Tibial nerve (tissue), 4 donors: ENCODE results near the gene MYCBPAP. TPM values are rescaled to one million over a fixed set of nuclear protein-coding genes. Genes with fewer than 3 reads are reported as not detected.

Experiments
- DNase-seq, 2 donors: peaks; one replicate each; pipeline ENCODE4 v3.0.0-alpha.2; 2019; ENCODE audit warnings: low spot score in 2 of 2
- H3K27ac ChIP-seq, 4 donors: fragments of 200-600 bp; sonication (generic) in 3 of 4; one replicate each; pipeline ENCODE4 v1.5.1; 2017 to 2019; ENCODE audit warnings: mild to moderate bottlenecking in 1 of 4
- H3K27me3 ChIP-seq, 2 donors: fragments of 200-600 bp; sonication (generic) in 1 of 2; one replicate each; pipeline versions ENCODE4 v1.5.1 to v1.6.0; 2017 to 2019
- H3K36me3 ChIP-seq, 3 donors: fragments of 200-600 bp; sonication (generic); one replicate each; pipeline ENCODE4 v1.5.1; 2018 to 2019
- H3K4me1 ChIP-seq, 4 donors: fragments of 200-600 bp; sonication (generic) in 3 of 4; one replicate each; pipeline ENCODE4 v1.5.1; 2017 to 2019
- H3K4me3 ChIP-seq, 4 donors: fragments of 200-600 bp; sonication (generic) in 3 of 4; one replicate each; pipeline ENCODE4 v1.5.1; 2017 to 2019; ENCODE audit warnings: mild to moderate bottlenecking in 1 of 4, moderate library complexity in 1 of 4
- H3K9me3 ChIP-seq, 4 donors: fragments of 200-600 bp; sonication (generic) in 3 of 4; one replicate each; pipeline ENCODE4 v1.5.1; 2017 to 2019
- EP300 ChIP-seq, 2 donors: sonication (generic); formaldehyde crosslinking; IDR thresholded peaks; one replicate each; pipeline ENCODE4 v1.6.1; 2017; ENCODE audit warnings: antibody characterized with exemption in 2 of 2, mild to moderate bottlenecking in 1 of 2
- POLR2A ChIP-seq, 2 donors: fragments of 450-650 bp; IDR thresholded peaks; one replicate each; pipeline ENCODE4 v1.6.1; 2017; ENCODE audit warnings: antibody characterized with exemption in 2 of 2, mild to moderate bottlenecking in 2 of 2, moderate library complexity in 2 of 2
- WGBS, 2 donors: methylation state at CpG; one replicate each; pipeline ENCODE4 v1.1.5; 2018; 5-methylcytosine and 5-hydroxymethylcytosine counted together
- total RNA-seq, 4 donors: library from RNA; depleted of rRNA; stranded (reverse); fragments of >200 nt; gene quantifications; one replicate each; pipeline ENCODE4 v1.1.0, GENCODE V29; 2016
- TF ChIP-seq, protein P1 (sequence below), 5 experiments: fragments of 200-600 bp in 3 of 5; fragments of 450-650 bp in 2 of 5; sonication (generic) in 3 of 5; IDR thresholded peaks; one replicate each; pipeline ENCODE4 v1.5.1; 2016 to 2019; ENCODE audit warnings: antibody characterized with exemption in 5 of 5, mild to moderate bottlenecking in 3 of 5, moderate library complexity in 2 of 5

Gene MYCBPAP
- total RNA-seq, 4 donors from 2014 or later: 1.2 to 6.8 (median 4.0) TPM

DNA sequence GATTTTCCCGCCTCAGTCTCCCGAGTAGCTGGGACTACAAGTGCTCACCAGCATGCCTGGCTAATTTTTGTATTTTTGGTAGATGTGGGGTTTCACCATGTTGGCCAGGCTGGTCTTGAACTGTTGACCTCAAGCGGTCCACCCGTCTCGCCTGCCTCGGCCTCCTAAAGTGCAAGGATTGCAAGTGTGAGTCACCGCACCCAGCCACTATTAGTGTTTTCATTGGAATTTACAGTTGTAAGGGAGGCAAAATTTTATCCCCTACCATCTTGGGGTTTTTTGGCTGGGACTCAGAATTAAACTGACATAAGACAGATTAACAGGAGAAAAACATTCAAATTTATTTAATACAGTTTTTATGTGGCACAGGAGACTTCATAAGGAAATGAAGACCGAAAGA is 12.3 kb upstream of the MYCBPAP start:
- H3K27me3 ChIP-seq: no peaks in the 10 kb centered on the region
- WGBS, 2 donors: 92 to 96% methylated on average over 8 of the region's 8 CpGs

DNA sequence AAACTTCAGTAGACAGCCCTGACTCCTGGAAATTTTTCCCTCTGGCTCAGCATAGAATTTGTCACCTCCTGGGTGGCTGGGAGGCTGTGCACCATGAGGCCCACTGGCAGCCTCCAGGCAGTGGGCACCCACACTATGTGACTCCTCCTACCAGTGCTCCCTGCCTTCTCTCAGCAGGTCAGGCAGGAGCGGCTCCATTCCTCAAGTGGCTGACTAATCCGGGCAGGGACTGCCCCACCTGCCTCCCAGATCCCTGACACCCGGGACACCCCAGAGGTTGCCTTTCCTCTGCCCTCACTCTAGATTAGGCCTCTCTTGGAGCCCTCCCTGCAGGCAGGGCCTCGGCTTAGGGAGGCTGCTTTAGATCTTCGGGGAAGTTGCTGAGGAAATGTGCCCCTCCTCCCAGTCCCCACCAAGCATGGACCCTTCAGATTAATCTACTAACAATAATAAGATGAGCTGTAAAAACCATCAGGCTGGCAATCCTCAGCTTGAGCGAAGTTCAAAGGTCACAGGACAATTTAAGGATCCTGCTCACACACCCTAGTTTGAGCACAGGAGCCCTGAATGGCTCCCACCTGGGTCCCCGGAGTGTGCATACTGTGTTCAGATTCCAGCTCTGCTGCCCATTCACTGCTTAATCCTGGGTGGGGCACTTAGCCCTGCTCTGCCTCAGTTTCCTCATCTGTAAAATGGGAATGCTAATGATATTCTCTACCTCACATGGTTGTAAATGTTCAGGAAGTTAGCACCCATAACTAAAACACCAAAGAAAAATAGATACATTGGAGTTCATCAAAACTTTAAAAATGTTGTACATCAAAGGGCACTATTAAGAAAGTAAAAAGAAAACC is 10.0 kb upstream of the MYCBPAP start:
- 69 to 72% methylated on average over 7 of the region's 7 CpGs for WGBS, 2 donors
- H3K36me3 ChIP-seq: no peaks in the 10 kb centered on the region
- no peak for DNase-seq
- H3K4me3 ChIP-seq: no peak overlapping the region
- no peak overlapping the region for H3K27ac ChIP-seq
- no peaks in the 10 kb centered on the region for H3K4me1 ChIP-seq
- TF ChIP-seq, protein P1, sequence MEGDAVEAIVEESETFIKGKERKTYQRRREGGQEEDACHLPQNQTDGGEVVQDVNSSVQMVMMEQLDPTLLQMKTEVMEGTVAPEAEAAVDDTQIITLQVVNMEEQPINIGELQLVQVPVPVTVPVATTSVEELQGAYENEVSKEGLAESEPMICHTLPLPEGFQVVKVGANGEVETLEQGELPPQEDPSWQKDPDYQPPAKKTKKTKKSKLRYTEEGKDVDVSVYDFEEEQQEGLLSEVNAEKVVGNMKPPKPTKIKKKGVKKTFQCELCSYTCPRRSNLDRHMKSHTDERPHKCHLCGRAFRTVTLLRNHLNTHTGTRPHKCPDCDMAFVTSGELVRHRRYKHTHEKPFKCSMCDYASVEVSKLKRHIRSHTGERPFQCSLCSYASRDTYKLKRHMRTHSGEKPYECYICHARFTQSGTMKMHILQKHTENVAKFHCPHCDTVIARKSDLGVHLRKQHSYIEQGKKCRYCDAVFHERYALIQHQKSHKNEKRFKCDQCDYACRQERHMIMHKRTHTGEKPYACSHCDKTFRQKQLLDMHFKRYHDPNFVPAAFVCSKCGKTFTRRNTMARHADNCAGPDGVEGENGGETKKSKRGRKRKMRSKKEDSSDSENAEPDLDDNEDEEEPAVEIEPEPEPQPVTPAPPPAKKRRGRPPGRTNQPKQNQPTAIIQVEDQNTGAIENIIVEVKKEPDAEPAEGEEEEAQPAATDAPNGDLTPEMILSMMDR (IDR thresholded peaks at IDR 0.05): no peak
- no peaks in the 10 kb centered on the region for H3K27me3 ChIP-seq
- no peaks in the 10 kb centered on the region for H3K9me3 ChIP-seq

More for the DNA sequence above, 12.3 kb upstream of the MYCBPAP start:
- no peaks in the 10 kb centered on the region for H3K9me3 ChIP-seq
- H3K4me1 ChIP-seq: peaks cover 0 to 14% (median 0%) of the 10 kb centered on the region in 4 donors
- no peak for TF ChIP-seq POLR2A (IDR thresholded peaks at IDR 0.05)
- TF ChIP-seq, protein P1 (IDR thresholded peaks at IDR 0.05): no peak
- TF ChIP-seq EP300 (IDR thresholded peaks at IDR 0.05): no peak
- no peak overlapping the region for H3K27ac ChIP-seq
- H3K36me3 ChIP-seq: no peaks in the 10 kb centered on the region
- DNase-seq: no peak
- no peak overlapping the region for H3K4me3 ChIP-seq

DNA sequence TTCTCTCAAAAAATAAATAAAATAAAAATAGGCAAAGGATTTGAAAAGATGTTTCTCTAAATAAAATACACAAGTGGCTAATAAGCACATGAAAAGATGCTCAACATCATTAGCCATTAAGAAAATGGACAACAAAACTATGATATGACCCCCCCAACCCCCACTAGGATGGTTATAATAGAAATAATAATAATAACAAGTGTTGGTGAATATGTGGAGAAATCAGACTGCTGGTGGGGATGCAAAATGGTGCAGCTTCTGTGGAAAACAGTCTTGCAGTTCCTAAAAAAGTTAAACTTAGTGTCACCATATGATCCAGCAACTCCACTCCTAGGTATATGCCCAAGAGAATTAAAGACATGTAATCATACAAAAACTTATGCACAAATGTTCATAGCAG is 9.0 kb upstream of the MYCBPAP start:
- Histone ChIP-seq H3K27ac (no peak overlapping the region), H3K4me3 (no peak overlapping the region), H3K36me3 (no peaks in the 10 kb centered on the region), H3K9me3 (no peaks in the 10 kb centered on the region), H3K27me3 (no peaks in the 10 kb centered on the region), H3K4me1 (no peaks in the 10 kb centered on the region)
- DNase-seq: no peak
- TF ChIP-seq EP300 (IDR thresholded peaks at IDR 0.05) (no peak), POLR2A (IDR thresholded peaks at IDR 0.05) (no peak)
- TF ChIP-seq, protein P1 (IDR thresholded peaks at IDR 0.05): no peak

DNA sequence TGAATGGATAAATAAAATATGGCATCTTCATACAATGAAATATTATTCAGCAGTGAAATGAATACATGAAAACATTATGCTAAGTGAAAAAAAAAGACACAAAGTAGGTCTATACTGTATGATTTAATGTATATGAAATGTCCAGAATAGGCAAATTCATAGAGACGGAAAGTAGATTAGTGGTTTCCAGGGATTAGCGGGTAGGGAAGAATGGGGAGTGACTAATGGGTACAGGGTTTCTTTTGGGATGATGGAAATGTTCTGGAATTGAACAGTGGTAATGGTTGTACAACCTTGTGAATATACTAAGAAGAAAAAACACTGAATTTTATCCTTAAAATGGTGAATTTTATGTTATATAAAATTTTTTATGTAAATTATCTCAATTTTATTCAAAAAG is 8.5 kb upstream of the MYCBPAP start:
- Histone ChIP-seq H3K27ac (no peak overlapping the region), H3K36me3 (no peaks in the 10 kb centered on the region), H3K4me3 (no peak overlapping the region), H3K9me3 (no peaks in the 10 kb centered on the region), H3K4me1 (no peaks in the 10 kb centered on the region), H3K27me3 (no peaks in the 10 kb centered on the region)
- TF ChIP-seq EP300 (IDR thresholded peaks at IDR 0.05) (no peak), POLR2A (IDR thresholded peaks at IDR 0.05) (no peak)
- TF ChIP-seq, protein P1 (IDR thresholded peaks at IDR 0.05): no peak
- WGBS, 2 donors: 88 to 94% methylated on average over 2 of the region's 2 CpGs
- DNase-seq: no peak

DNA sequence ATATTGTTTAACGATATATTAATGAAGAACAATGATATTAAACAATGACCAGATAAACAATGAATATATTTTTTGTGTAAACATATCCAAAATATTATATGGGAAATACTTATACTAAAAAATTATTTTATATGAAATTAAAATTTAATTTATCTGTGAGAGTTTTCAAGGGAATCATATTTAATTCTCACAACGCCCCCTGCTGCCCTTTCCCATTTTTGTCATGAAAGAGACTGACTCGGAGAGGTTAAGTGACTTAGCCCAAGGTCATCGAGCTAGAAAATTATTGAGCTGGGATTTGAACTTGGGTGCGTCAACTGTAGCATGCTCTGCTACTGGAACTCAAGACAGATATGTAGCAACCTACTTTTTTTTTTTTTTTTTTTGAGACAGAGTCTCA is 7.2 kb upstream of the MYCBPAP start:
- no peak overlapping the region for H3K27ac ChIP-seq
- no peak for TF ChIP-seq EP300 (IDR thresholded peaks at IDR 0.05)
- TF ChIP-seq, protein P1 (IDR thresholded peaks at IDR 0.05): peak in 3 of 5 experiments; percentile 13 to 18 (median 17)
- TF ChIP-seq POLR2A (IDR thresholded peaks at IDR 0.05): no peak
- H3K4me3 ChIP-seq: no peak overlapping the region
- H3K9me3 ChIP-seq: no peaks in the 10 kb centered on the region
- 34 to 40% methylated on average over 5 of the region's 5 CpGs for WGBS, 2 donors
- H3K4me1 ChIP-seq: no peaks in the 10 kb centered on the region
- no peaks in the 10 kb centered on the region for H3K36me3 ChIP-seq
- DNase-seq: peak in 1 of 2 donors; percentile 66
- H3K27me3 ChIP-seq: no peaks in the 10 kb centered on the region
